Activated CD4-positive, alpha-beta T cell treated with anti-CD3 and anti-CD28 coated beads, Interleukin-2, amount 10 ng/mL, durations not matched to agents 24 days and 14 days (primary cell): ENCODE results near the gene PRICKLE2. TPM values are rescaled to one million over a fixed set of nuclear protein-coding genes. Genes with fewer than 3 reads are reported as not detected.
A peak's percentile ranks its signal among the peaks of the same experiment; 100 is the strongest.

Experiments
- DNase-seq: peaks from one replicate; pipeline ENCODE4 v3.0.0; 2022
- H3K27ac Mint-ChIP-seq: one replicate; pipeline ENCODE4 v1.8.0; 2022; ENCODE audit warnings: mild to moderate bottlenecking, mixed read lengths
- H3K27me3 Mint-ChIP-seq: one replicate; pipeline ENCODE4 v1.8.0; 2022; ENCODE audit warnings: mixed read lengths
- H3K36me3 Mint-ChIP-seq: one replicate; pipeline ENCODE4 v1.8.0; 2022; ENCODE audit warnings: low read depth, mild to moderate bottlenecking, mixed read lengths
- H3K4me1 Mint-ChIP-seq: one replicate; pipeline ENCODE4 v1.8.0; 2021; ENCODE audit warnings: mixed read lengths
- H3K4me3 Mint-ChIP-seq: one replicate; pipeline ENCODE4 v1.8.0; 2022; ENCODE audit warnings: mild to moderate bottlenecking, moderate library complexity, mixed read lengths
- H3K9me3 Mint-ChIP-seq: one replicate; pipeline ENCODE4 v1.8.0; 2021; ENCODE audit warnings: mixed read lengths
- intact Hi-C: fragments of 100-400 bp; cut with micrococcal nuclease; formaldehyde crosslinking; loops from one replicate; pipeline ENCODE4 v1.15.1; 2023
- total RNA-seq: library from RNA; stranded (reverse); gene quantifications from 2 replicates; pipeline ENCODE4 v1.2.3, GENCODE V29; 2022

The PRICKLE2 gene
- total RNA-seq, 1 donor from 2014 or later = not detected

GRCh38 chr3:64048631-64049061 lies 176.6 kb downstream of the PRICKLE2 start:
- peak overlapping the region; percentile 53 for H3K27ac Mint-ChIP-seq
- intact Hi-C loops = no loop called here

GRCh38 chr3:64047787-64048186 lies 177.5 kb downstream of the PRICKLE2 start:
- Mint-ChIP-seq H3K4me3 (no peak overlapping the region), H3K4me1 (peaks cover 10% of the 10 kb centered on the region), H3K27me3 (peaks cover 15% of the 10 kb centered on the region), H3K9me3 (no peaks in the 10 kb centered on the region), H3K27ac (no peak overlapping the region), H3K36me3 (no peaks in the 10 kb centered on the region)
- intact Hi-C loops = no loop called here
- no peak for DNase-seq

More at GRCh38 chr3:64048631-64049061, 176.6 kb downstream of the PRICKLE2 start:
- Mint-ChIP-seq H3K9me3 (no peaks in the 10 kb centered on the region), H3K36me3 (no peaks in the 10 kb centered on the region), H3K27me3 (peaks cover 11% of the 10 kb centered on the region), H3K4me3 (no peak overlapping the region), H3K4me1 (peaks cover 10% of the 10 kb centered on the region)
- no peak for DNase-seq

- H3K9me3 Mint-ChIP-seq = no peaks in the 10 kb centered on the region
- peaks cover 10% of the 10 kb centered on the region for H3K4me1 Mint-ChIP-seq
- H3K27me3 Mint-ChIP-seq = peaks cover 16% of the 10 kb centered on the region
- H3K27ac Mint-ChIP-seq = no peak overlapping the region
- no peaks in the 10 kb centered on the region for H3K36me3 Mint-ChIP-seq
- no peak for DNase-seq
- H3K4me3 Mint-ChIP-seq = no peak overlapping the region
- intact Hi-C loops = no loop called here
Measured at GRCh38 chr3:64046996-64047594, 178.2 kb downstream of the PRICKLE2 start.

DNA sequence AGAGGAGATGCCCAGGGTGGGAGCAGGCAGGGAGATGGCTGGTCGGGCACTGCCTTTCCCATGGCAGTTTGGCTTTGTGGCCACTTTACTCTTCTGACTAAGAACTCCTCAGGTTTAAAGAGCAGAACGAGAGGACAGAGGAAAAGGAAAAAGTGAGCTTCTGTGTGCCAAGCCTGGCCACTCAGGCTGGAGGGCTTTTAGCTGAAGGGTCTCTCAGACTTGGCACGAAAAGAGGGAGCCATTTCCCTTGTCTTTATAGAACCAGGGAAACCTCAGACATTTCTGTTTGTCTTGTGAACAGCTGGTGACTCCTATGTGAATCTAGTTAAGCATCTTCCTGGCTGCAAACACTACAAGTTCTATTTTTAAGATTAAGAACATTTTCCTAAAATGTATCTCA lies 178.7 kb downstream of the PRICKLE2 start:
- peaks cover 10% of the 10 kb centered on the region for H3K4me1 Mint-ChIP-seq
- H3K4me3 Mint-ChIP-seq = no peak overlapping the region
- no peaks in the 10 kb centered on the region for H3K9me3 Mint-ChIP-seq
- H3K36me3 Mint-ChIP-seq = no peaks in the 10 kb centered on the region
- DNase-seq = no peak
- no peak overlapping the region for H3K27ac Mint-ChIP-seq
- H3K27me3 Mint-ChIP-seq = peaks cover 20% of the 10 kb centered on the region
- intact Hi-C loops = no loop called here

- DNase-seq = no peak
- intact Hi-C loops = no loop called here
- Mint-ChIP-seq H3K9me3 (no peaks in the 10 kb centered on the region), H3K4me3 (no peak overlapping the region), H3K36me3 (no peaks in the 10 kb centered on the region), H3K27ac (no peak overlapping the region), H3K27me3 (peaks cover 29% of the 10 kb centered on the region), H3K4me1 (no peaks in the 10 kb centered on the region)
Measured at GRCh38 chr3:64042952-64043351, 182.3 kb downstream of the PRICKLE2 start.

Other genes starting within 250 kb of the PRICKLE2 start
- 141 and 146 TPM in 2 replicates for gene PSMD6, start 202.0 kb downstream of the PRICKLE2 start, total RNA-seq